ENCODE measurements around the gene OCEL1. TPM values are rescaled to one million over a fixed set of nuclear protein-coding genes. Genes with fewer than 3 reads are reported as not detected.
A peak's percentile ranks its signal among the peaks of the same experiment; 100 is the strongest.

Gene OCEL1
- total and polyA plus RNA-seq, 2 of the 13 experiments (the other 11 are each of a cell fraction or from before 2014, with no cell fraction given), result 10.6 to 17.2 TPM

- TF ChIP-seq SIX4 (CRISPR knock-in tag; IDR thresholded peaks at IDR 0.05) (0 out of 2 replicates have a peak, but pooled peaks have one; percentile 17), NFYB (CRISPR knock-in tag; IDR thresholded peaks at IDR 0.05) (peak; percentile 90), NCOA1 (CRISPR knock-in tag; IDR thresholded peaks at IDR 0.05) (no peak), ZKSCAN1 (IDR thresholded peaks at IDR 0.05; ENCODE audit: low read length) (no peak), ZNF83 (CRISPR knock-in tag; IDR thresholded peaks at IDR 0.05; ENCODE audit: borderline replicate concordance) (no peak), ZBTB39 (CRISPR knock-in tag; IDR thresholded peaks at IDR 0.05) (no peak), ZNF784 (CRISPR knock-in tag; IDR thresholded peaks at IDR 0.05; ENCODE audit: borderline replicate concordance) (no peak), ZNF761 (CRISPR knock-in tag; conservative IDR thresholded peaks at IDR 0.05) (no peak), BRF2 (CRISPR knock-in tag; IDR thresholded peaks at IDR 0.05) (no peak), ZNF496 (CRISPR knock-in tag; IDR thresholded peaks at IDR 0.05; ENCODE audit: insufficient replicate concordance) (no peak), MYC (CRISPR knock-in tag; IDR thresholded peaks at IDR 0.05; ENCODE audit: borderline replicate concordance) (peak; percentile 41; the same call in 1 of the 2 replicates), ZHX2 (IDR thresholded peaks at IDR 0.05; ENCODE audit: low read depth) (peak; percentile 88), ZHX2 (CRISPR knock-in tag; IDR thresholded peaks at IDR 0.05; ENCODE audit: borderline replicate concordance) (no peak), ZNF768 (CRISPR knock-in tag; IDR thresholded peaks at IDR 0.05) (no peak), RFXANK (CRISPR knock-in tag; IDR thresholded peaks at IDR 0.05) (no peak), ELF1 (CRISPR knock-in tag; IDR thresholded peaks at IDR 0.05) (peak; percentile 92), PHF20 (CRISPR knock-in tag; IDR thresholded peaks at IDR 0.05) (peak; percentile 85), SMARCC2 (IDR thresholded peaks at IDR 0.05) (no peak), ZFAT (CRISPR knock-in tag; conservative IDR thresholded peaks at IDR 0.05) (no peak), TRIM24 (CRISPR knock-in tag; IDR thresholded peaks at IDR 0.05) (no peak), JARID2 (CRISPR knock-in tag; IDR thresholded peaks at IDR 0.05; ENCODE audit: insufficient replicate concordance) (no peak)
These were observed 41.2 kb downstream of the OCEL1 start, which contains the start of gene BABAM1 (continued) for GRCh38 chr19:17266975-17267788.

Data from HepG2 (cell line).